HCT116 (cell line): ENCODE measurements around the gene RAI1. TPM values are rescaled to one million over a fixed set of nuclear protein-coding genes. Genes with fewer than 3 reads are reported as not detected.

Experiments used
- ATAC-seq: fragments of 200-7000 bp; cut with Tn5 transposase; 2 replicates; pipeline ENCODE4 v1.9.1; 2020; ENCODE audit warnings: mild to moderate bottlenecking, moderate library complexity
- BruUV-seq: library from RNA; stranded (reverse); fragments of 400-500 nt; replicated peaks from 2 replicates; lab custom pipeline; 2021; lab: Mats Ljungman, UMichigan
- CTCF ChIA-PET: fragments of 300-600 bp; sonication (Branson Sonifier 250); formaldehyde crosslinking; loops from one replicate; lab custom pipeline; 2021; ENCODE audit warnings: antibody characterized with exemption; lab: Charles Lee
- POLR2A ChIA-PET: fragments of 300-600, 350-600 bp; sonication (Branson Sonifier 250); formaldehyde crosslinking; loops from one replicate; lab custom pipeline; 2021; ENCODE audit warnings: antibody characterized with exemption; lab: Charles Lee
- RAD21 ChIA-PET, 2 experiments: fragments of 300-600 bp; sonication (Branson Sonifier 250); formaldehyde crosslinking; loops; one replicate each; lab custom pipeline; 2023; ENCODE audit warnings: low total read pairs in 2 of 2; ENCODE audit not compliant: uncharacterized antibody in 2 of 2, unreplicated experiment in 2 of 2, low non-redundant PET in 1 of 2; lab: Charles Lee
- DNase-seq: peaks from one replicate; pipeline ENCODE4 v3.0.0-alpha.2; 2010; ENCODE audit warnings: low read depth, low spot score
- H2AFZ ChIP-seq: fragments of 200-600 bp; shearing (Covaris generic), sonication (generic); 2 replicates; pipeline ENCODE4 v1.6.1; 2017; ENCODE audit warnings: low read depth, mixed run types, mixed read lengths, antibody characterized with exemption, low read length; ENCODE audit not compliant: poor library complexity, severe bottlenecking
- H3K27ac ChIP-seq: 2 replicates; pipeline ENCODE4 v1.5.1; 2012; ENCODE audit warnings: low read depth, low read length
- H3K27me3 ChIP-seq: fragments of 200-600 bp; sonication (generic); 2 replicates; pipeline ENCODE4 v1.6.1; 2016; ENCODE audit warnings: mixed run types, low read length, mixed read lengths; ENCODE audit not compliant: insufficient read depth
- H3K36me3 ChIP-seq, 2 experiments: fragments of 200-500 bp in 1 of 2; fragments of 200-600 bp in 1 of 2; sonication (Bioruptor generic) in 1 of 2; sonication (generic) in 1 of 2; 2 replicates each; pipeline versions ENCODE4 v1.5.1 to v1.6.1; 2014 to 2016; ENCODE audit warnings: low read length in 2 of 2, inconsistent platforms in 1 of 2, mixed read lengths in 1 of 2, mixed run types in 1 of 2; ENCODE audit not compliant: insufficient read depth in 2 of 2, control insufficient read depth in 1 of 2
- H3K4me1 ChIP-seq, 2 experiments: fragments of 200-600 bp in 1 of 2; sonication (generic) in 1 of 2; 2 replicates each; pipeline versions ENCODE4 v1.5.1 to v1.6.1; 2012 to 2017; ENCODE audit warnings: low read length in 2 of 2, inconsistent platforms in 1 of 2, mild to moderate bottlenecking in 1 of 2, mixed read lengths in 1 of 2, mixed run types in 1 of 2, moderate library complexity in 1 of 2; ENCODE audit not compliant: insufficient read depth in 2 of 2, control insufficient read depth in 1 of 2
- H3K4me2 ChIP-seq: fragments of 200-600 bp; sonication (generic); 2 replicates; pipeline ENCODE4 v1.6.1; 2017; ENCODE audit warnings: mixed run types, low read length, mixed read lengths
- H3K4me3 ChIP-seq, 2 experiments: fragments of 200-600 bp in 1 of 2; sonication (generic) in 1 of 2; replicated peaks in 1 of 2; 2 replicates each; pipeline ENCODE4 v1.5.1; 2011 to 2016; ENCODE audit warnings: low read length in 2 of 2, control low read depth in 1 of 2, low read depth in 1 of 2, mild to moderate bottlenecking in 1 of 2, mixed read lengths in 1 of 2, mixed run types in 1 of 2
- H3K79me2 ChIP-seq: fragments of 200-600 bp; sonication (generic); 2 replicates; pipeline ENCODE4 v1.6.1; 2017; ENCODE audit warnings: mild to moderate bottlenecking, mixed run types, low read length, moderate library complexity, mixed read lengths; ENCODE audit not compliant: insufficient read depth
- H3K9ac ChIP-seq: fragments of 200-600 bp; sonication (generic); 2 replicates; pipeline ENCODE4 v1.6.1; 2016; ENCODE audit warnings: low read length, mixed read lengths
- H3K9me2 ChIP-seq: fragments of 200-600 bp; sonication (generic), shearing (Covaris generic); 2 replicates; pipeline ENCODE4 v1.6.1; 2017; ENCODE audit warnings: mixed run types, mild to moderate bottlenecking, moderate library complexity; ENCODE audit not compliant: insufficient read depth
- H3K9me3 ChIP-seq, 2 experiments: fragments of 200-500 bp in 1 of 2; fragments of 200-600 bp in 1 of 2; sonication (Bioruptor generic) in 1 of 2; sonication (generic) in 1 of 2; 2 replicates each; pipeline ENCODE4 v1.6.1; 2014 to 2017; ENCODE audit warnings: low read length in 2 of 2, mixed read lengths in 2 of 2, inconsistent platforms in 1 of 2, low read depth in 1 of 2, mild to moderate bottlenecking in 1 of 2, mixed run types in 1 of 2, moderate library complexity in 1 of 2; ENCODE audit not compliant: control insufficient read depth in 1 of 2, insufficient read depth in 1 of 2
- H4K20me1 ChIP-seq: fragments of 200-600 bp; sonication (generic), shearing (Covaris generic); 2 replicates; pipeline ENCODE4 v1.6.1; 2017; ENCODE audit warnings: mixed run types, mild to moderate bottlenecking, moderate library complexity; ENCODE audit not compliant: insufficient read depth
- CBX3 ChIP-seq: IDR thresholded peaks from 2 replicates; pipeline ENCODE4 v1.6.1; 2012; ENCODE audit warnings: low read depth
- CEBPB ChIP-seq: IDR thresholded peaks from 2 replicates; pipeline ENCODE4 v1.6.1; 2012; ENCODE audit warnings: low read depth
- ELF1 ChIP-seq: IDR thresholded peaks from 2 replicates; pipeline ENCODE4 v1.6.1; 2012; ENCODE audit warnings: low read depth, borderline replicate concordance
- EZH2 ChIP-seq: fragments of 200-600 bp; sonication (generic); IDR thresholded peaks from 2 replicates; pipeline ENCODE4 v1.6.1; 2017; ENCODE audit warnings: antibody characterized with exemption, mixed run types
- EZH2phosphoT487 ChIP-seq: fragments of 200-600 bp; IDR thresholded peaks from 2 replicates; pipeline ENCODE4 v1.6.1; 2018; ENCODE audit warnings: antibody characterized with exemption, borderline replicate concordance
- FOSL1 ChIP-seq: IDR thresholded peaks from 2 replicates; pipeline ENCODE4 v1.6.1; 2012; ENCODE audit warnings: low read depth
- JUND ChIP-seq: IDR thresholded peaks from 2 replicates; pipeline ENCODE4 v1.6.1; 2012
- POLR2A ChIP-seq: IDR thresholded peaks from 2 replicates; pipeline ENCODE4 v1.7.0; 2011; ENCODE audit warnings: borderline replicate concordance; ENCODE audit not compliant: insufficient read depth, insufficient read length; ENCODE audit errors: extremely low read depth
- POLR2AphosphoS5 ChIP-seq: IDR thresholded peaks from 2 replicates; pipeline ENCODE4 v1.6.1; 2011; ENCODE audit warnings: mild to moderate bottlenecking, low read depth, low read length, moderate library complexity
- SIN3A ChIP-seq: IDR thresholded peaks from 2 replicates; pipeline ENCODE4 v1.6.1; 2012; ENCODE audit warnings: low read depth
- SP1 ChIP-seq: IDR thresholded peaks from 2 replicates; pipeline ENCODE4 v1.6.1; 2012; ENCODE audit warnings: low read depth
- SRF ChIP-seq: IDR thresholded peaks from 2 replicates; pipeline ENCODE4 v1.6.1; 2012; ENCODE audit warnings: low read depth
- TCF7L2 ChIP-seq: IDR thresholded peaks from 2 replicates; pipeline ENCODE4 v1.7.0; 2011; ENCODE audit warnings: borderline replicate concordance, inconsistent platforms; ENCODE audit not compliant: insufficient read depth, insufficient read length; ENCODE audit errors: extremely low read depth
- ZFX ChIP-seq: fragments of 450-650 bp; IDR thresholded peaks from 2 replicates; pipeline ENCODE4 v1.6.1; 2017
- ZNF274 ChIP-seq: fragments of 200-500 bp; sonication (Bioruptor generic); IDR thresholded peaks from 2 replicates; pipeline ENCODE4 v1.6.1; 2014; ENCODE audit warnings: mild to moderate bottlenecking, low read depth, low read length, inconsistent platforms
- intact Hi-C: fragments of 100-400 bp; cut with micrococcal nuclease; formaldehyde crosslinking; loops from 2 replicates; pipeline ENCODE4 v1.10.0; 2022
- total RNA-seq: library from RNA; stranded (reverse); gene quantifications from one replicate; pipeline ENCODE4 v1.2.1, GENCODE V29; 2021; ENCODE audit not compliant: unreplicated experiment
- TF ChIP-seq, protein P1 (sequence below): IDR thresholded peaks from 2 replicates; pipeline ENCODE4 v1.6.1; 2012
- TF ChIP-seq, protein P2 (sequence below): IDR thresholded peaks from 2 replicates; pipeline ENCODE4 v1.6.1; 2012

Gene RAI1
- total RNA-seq, 1 experiment from 2014 or later: 38.5 TPM

DNA sequence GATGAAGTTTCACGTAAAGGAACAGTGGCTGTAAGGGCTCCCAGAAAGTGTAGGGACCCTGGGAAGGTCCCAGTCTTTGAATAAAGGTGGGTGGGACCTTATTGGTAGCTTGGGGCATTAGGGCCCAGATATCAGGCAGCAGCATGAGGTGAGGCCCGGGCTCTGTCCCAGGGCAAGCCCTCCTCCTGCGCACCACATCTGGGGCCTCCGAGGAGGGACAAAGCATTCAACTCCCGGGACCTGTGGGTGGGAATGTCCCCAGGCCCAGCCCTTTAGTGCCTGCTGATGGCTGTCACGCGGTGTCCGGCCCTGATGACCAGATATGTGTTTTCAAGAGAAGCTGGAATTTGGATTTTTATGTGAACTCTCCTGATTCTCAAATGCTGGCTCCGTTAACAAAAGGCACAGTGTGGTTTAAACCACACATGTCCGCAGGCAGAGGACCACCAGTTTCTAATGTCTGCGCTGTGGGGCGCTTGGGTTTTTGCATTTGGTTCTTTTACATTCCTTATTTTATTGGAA is 30.4 kb downstream of the RAI1 start:
- intact Hi-C loops: no loop called here
- Histone ChIP-seq H3K9me2 (no peaks in the 10 kb centered on the region), H3K79me2 (peaks cover 96% of the 10 kb centered on the region), H3K36me3 (no peaks in the 10 kb centered on the region), H3K9ac (peak overlapping the region; percentile 62), H3K4me1 (peaks cover 45 to 69% of the 10 kb centered on the region in 2 experiments), H4K20me1 (no peaks in the 10 kb centered on the region; the same call in 1 of the 2 replicates), H3K4me3 (peak overlapping the region in 1 of 2 experiments; percentile 44; a peak in 1 of 4 replicates), H3K27ac (peak overlapping the region; percentile 84), H3K4me2 (peak overlapping the region; percentile 85), H2AFZ (no peak overlapping the region), H3K9me3 (no peaks in the 10 kb centered on the region), H3K27me3 (no peaks in the 10 kb centered on the region)
- ChIA-PET CTCF (no interaction called here), POLR2A (no interaction called here), RAD21 (no interaction called here)
- no TSS peak for BruUV-seq
- no peak for ATAC-seq
- TF ChIP-seq ZFX: no peak
- TF ChIP-seq SRF: no peak
- TF ChIP-seq, protein P1, sequence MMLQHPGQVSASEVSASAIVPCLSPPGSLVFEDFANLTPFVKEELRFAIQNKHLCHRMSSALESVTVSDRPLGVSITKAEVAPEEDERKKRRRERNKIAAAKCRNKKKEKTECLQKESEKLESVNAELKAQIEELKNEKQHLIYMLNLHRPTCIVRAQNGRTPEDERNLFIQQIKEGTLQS: no peak
- TF ChIP-seq TCF7L2: no peak
- no peak for TF ChIP-seq SIN3A
- no peak for TF ChIP-seq POLR2A
- no peak for DNase-seq

DNA sequence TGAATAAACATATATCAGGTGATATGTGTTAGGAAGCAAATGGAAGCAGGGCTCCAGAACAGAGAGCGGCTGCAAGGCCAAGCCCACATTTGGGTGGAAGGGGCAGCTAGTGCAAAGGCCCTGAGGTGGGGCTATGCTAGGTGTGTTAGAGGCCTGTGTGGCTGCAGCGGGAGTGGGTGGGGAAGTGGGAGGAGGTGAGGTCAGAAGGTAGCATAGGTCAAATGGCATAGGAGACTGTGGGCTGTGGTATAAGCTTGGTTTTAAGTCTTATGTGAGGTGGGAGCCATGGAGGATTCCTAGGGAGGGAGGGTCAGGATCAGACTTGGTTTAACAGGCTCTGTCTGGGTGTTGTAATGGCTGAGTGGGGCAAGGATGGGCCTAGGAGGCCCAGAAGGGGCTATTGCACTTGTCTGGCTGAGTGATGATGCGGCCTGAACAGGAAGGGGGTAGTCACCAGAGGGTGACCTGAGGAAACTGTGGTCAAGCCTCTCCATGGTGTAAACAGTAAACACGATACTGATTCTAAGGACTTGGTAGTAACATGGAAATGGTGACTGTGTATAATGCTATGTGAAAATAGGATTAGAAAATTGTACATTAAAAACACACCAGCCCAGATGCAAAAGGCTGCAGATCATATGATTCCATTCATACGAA is 31.1 kb downstream of the RAI1 start:
- RAD21 ChIA-PET: no interaction called here
- Histone ChIP-seq H2AFZ (no peak overlapping the region), H3K79me2 (peaks cover 96% of the 10 kb centered on the region), H3K9me3 (no peaks in the 10 kb centered on the region), H3K4me2 (peak overlapping the region; percentile 85), H3K9me2 (no peaks in the 10 kb centered on the region), H3K27ac (no peak overlapping the region), H3K36me3 (no peaks in the 10 kb centered on the region), H3K4me3 (no peak overlapping the region), H3K27me3 (no peaks in the 10 kb centered on the region), H3K9ac (peak overlapping the region; percentile 62; the same call in 1 of the 2 replicates), H3K4me1 (peaks cover 45 to 62% of the 10 kb centered on the region in 2 experiments), H4K20me1 (no peaks in the 10 kb centered on the region; the same call in 1 of the 2 replicates)
- no peak for TF ChIP-seq SP1
- no peak for TF ChIP-seq EZH2
- TF ChIP-seq, protein P2, sequence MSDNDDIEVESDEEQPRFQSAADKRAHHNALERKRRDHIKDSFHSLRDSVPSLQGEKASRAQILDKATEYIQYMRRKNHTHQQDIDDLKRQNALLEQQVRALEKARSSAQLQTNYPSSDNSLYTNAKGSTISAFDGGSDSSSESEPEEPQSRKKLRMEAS: no peak
- no peak for TF ChIP-seq SIN3A
- no peak for TF ChIP-seq POLR2A
- no peak for TF ChIP-seq EZH2phosphoT487
- TF ChIP-seq ELF1: no peak
- TF ChIP-seq CBX3: no peak
- no peak for TF ChIP-seq FOSL1
- TF ChIP-seq, protein P1: no peak
- no peak for TF ChIP-seq TCF7L2
- TF ChIP-seq CEBPB: no peak
- no peak for TF ChIP-seq SRF
- TF ChIP-seq JUND: no peak
- no peak for TF ChIP-seq POLR2AphosphoS5
- TF ChIP-seq ZNF274: no peak
- POLR2A ChIA-PET: no interaction called here
- CTCF ChIA-PET: no interaction called here
- ATAC-seq (no peak), DNase-seq (no peak)
- intact Hi-C loops: no loop called here
- BruUV-seq: no TSS peak
